CD4-positive, alpha-beta T cell treated with Interleukin-15 for 1 hour (primary cell): ENCODE results near the gene ENOSF1.

Experiments
- DNase-seq: peaks from one replicate; pipeline ENCODE4 v3.0.0-alpha.2; 2020

The ENOSF1 gene

DNA sequence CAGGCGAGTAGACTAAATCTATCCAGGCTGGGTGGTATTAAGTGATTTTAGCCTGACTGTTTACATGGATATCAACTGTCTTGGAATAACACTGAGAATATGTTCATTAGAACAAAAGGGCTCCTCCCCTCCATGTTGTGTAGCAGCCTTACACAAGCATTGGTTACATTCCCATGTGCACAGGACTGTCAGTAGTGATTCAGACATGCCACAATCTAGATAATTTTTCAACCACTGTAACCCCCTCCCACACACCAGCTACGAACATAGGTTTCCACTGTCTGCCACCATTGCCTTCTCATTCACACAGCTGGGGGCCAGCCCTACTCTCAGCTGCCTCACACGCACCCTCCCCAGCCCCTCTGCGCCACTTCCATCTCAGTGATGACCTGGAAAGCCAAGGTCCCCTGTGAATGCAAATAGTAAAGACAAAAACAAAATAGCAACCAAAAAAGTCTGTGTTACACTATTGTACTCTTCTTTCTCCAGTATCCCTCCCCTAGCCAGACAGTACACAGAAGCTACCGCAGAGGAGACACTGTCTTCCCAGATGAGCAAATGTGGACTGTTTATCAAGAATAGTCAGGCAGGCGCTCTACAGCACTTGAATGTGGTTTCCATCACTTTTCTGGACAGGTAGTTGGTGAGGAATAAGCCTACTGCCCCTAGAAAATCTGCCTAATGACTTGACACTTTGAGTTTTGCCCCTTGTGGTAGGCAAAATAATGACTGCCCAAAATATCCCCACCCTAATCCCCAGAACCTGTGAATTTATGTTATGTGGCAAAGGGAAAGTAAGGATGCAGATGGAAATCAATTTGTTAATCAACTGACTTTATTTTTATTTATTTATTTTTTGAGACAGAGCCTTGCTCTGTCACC is 82.9 kb downstream of the ENOSF1 start:
- no peak for DNase-seq

DNA sequence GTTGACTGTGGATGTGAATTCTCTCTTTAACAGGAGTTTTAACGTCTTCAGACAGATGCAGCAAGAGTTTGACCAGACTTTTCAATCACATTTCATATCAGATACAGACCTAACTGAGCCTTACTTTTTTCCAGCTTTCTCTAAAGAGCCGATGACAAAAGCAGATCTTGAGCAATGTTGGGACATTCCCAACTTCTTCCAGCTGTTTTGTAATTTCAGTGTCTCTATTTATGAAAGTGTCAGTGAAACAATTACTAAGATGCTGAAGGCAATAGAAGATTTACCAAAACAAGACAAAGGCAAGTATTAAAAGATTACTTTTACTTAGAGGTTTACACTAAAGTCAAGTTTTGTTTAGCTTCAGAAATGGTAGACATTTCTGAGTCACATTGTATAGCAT is 85.2 kb downstream of the ENOSF1 start:
- no peak for DNase-seq

DNA sequence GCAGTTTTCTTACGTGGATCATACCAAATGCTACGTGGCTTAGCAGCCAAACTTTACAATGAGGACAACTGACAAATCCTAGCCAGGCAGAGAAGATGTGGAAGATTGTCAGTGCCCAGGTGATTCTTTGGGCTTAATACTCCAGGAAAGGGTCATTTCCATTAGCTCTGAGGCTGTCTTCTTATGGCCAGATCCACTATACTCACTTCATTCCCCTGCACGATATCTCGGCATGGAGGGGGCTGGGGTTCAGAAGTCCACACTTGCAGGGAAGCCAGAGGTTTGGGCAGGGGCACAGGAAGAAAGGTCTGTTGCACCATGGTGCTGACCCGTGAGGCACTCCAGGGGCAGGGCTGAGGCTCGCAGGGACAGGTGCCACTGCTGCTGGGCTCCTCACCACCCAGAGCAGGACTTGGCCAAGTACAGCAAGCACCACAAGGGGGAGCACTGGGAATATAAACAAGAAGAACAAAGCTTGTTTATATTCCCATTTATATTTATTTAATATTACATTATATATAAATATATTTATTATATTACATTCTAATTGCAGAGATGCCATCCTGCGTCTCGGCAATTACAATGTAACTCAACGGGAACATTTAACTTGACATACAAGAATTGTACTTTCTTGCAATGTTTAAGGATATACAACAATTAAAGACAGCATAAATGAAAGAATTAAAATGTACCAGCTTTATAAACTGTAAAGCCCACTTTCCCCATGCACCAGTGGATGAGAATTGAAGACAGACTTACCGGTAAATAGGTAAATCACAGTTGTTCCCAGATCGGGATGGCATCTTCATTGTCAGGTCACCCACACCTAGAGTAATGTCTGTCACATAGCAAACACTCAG is 88.4 kb downstream of the ENOSF1 start:
- DNase-seq: peak; percentile 41

GRCh38 chr18:622289-622688 is 90.1 kb downstream of the ENOSF1 start:
- DNase-seq: no peak

- no peak for DNase-seq
Observed at GRCh38 chr18:621291-622043, 91.0 kb downstream of the ENOSF1 start.
